Measurements from ENCODE around the gene DYNC1I1. TPM values are rescaled to one million over a fixed set of nuclear protein-coding genes. Genes with fewer than 3 reads are reported as not detected.

The DYNC1I1 gene
- total and polyA plus RNA-seq, 2 donors (not counting 1 experiment from before 2014, with no cell fraction given): 0.17 to 0.30 TPM

DNA sequence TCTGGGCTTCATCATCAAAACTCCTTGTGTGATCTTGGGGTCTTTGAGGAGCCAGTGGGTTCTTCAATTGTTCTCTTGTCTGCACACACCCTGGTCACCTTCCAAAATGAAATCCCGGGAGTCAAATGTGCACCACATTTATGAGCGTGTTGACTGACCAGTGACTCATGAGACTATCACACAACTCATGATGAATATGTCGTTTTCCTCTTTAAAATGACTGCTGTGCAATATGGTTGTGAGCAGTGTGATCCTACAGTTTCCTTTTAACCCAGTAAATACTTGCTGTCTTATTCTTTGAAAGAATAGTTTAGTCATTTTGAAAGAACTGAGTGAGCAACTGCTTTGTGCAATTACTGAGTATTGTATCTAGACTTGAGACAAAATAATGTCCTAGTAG is 149.2 kb downstream of the DYNC1I1 start:
- H3K4me2 ChIP-seq (ENCODE audit: extremely low read depth, insufficient read depth, low read length): no peak overlapping the region
- no peaks in the 10 kb centered on the region for H3K27me3 ChIP-seq (ENCODE audit: control insufficient read depth, insufficient read depth, low read length)
- H3K9me3 ChIP-seq (ENCODE audit: control insufficient read depth, insufficient read depth, low read depth, low read length): no peaks in the 10 kb centered on the region
- no peak overlapping the region for H3K4me3 ChIP-seq (replicated peaks in 1 of 4; ENCODE audit: control extremely low read depth in 1 of 4, insufficient read depth in 1 of 4, low read depth in 3 of 4, low read length in 4 of 4)
- no peaks in the 10 kb centered on the region for H3K4me1 ChIP-seq (ENCODE audit: control insufficient read depth, extremely low read depth, insufficient read depth, low read length)
- no peak overlapping the region for H3K9ac ChIP-seq (ENCODE audit: insufficient read depth, low read length)
- no peak overlapping the region for H3K27ac ChIP-seq (ENCODE audit: insufficient read depth, low read length)
- no peaks in the 10 kb centered on the region for H3K79me2 ChIP-seq (ENCODE audit: control insufficient read depth, insufficient read depth, low read length)
- no peaks in the 10 kb centered on the region for H3K36me3 ChIP-seq (ENCODE audit: control insufficient read depth, insufficient read depth, low read length)
- no peaks in the 10 kb centered on the region for H4K20me1 ChIP-seq (ENCODE audit: control insufficient read depth, extremely low read depth, insufficient read depth, low read length)
- H2AFZ ChIP-seq (ENCODE audit: low read length): no peak overlapping the region
- TF ChIP-seq, protein P1, sequence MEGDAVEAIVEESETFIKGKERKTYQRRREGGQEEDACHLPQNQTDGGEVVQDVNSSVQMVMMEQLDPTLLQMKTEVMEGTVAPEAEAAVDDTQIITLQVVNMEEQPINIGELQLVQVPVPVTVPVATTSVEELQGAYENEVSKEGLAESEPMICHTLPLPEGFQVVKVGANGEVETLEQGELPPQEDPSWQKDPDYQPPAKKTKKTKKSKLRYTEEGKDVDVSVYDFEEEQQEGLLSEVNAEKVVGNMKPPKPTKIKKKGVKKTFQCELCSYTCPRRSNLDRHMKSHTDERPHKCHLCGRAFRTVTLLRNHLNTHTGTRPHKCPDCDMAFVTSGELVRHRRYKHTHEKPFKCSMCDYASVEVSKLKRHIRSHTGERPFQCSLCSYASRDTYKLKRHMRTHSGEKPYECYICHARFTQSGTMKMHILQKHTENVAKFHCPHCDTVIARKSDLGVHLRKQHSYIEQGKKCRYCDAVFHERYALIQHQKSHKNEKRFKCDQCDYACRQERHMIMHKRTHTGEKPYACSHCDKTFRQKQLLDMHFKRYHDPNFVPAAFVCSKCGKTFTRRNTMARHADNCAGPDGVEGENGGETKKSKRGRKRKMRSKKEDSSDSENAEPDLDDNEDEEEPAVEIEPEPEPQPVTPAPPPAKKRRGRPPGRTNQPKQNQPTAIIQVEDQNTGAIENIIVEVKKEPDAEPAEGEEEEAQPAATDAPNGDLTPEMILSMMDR (conservative IDR thresholded peaks at IDR 0.05 in 1 of 2, IDR thresholded peaks at IDR 0.05 in 1 of 2; ENCODE audit: low read depth in 1 of 2, low read length in 2 of 2): no peak
- TF ChIP-seq EZH2 (IDR thresholded peaks at IDR 0.05; ENCODE audit: low read length, missing control alignments): no peak
- DNase-seq (ENCODE audit: low read depth in 2 of 2): peak in 1 of 2 donors; percentile 9

- no peaks in the 10 kb centered on the region for H3K27me3 ChIP-seq (ENCODE audit: control insufficient read depth, insufficient read depth, low read length)
- no peak overlapping the region for H3K4me3 ChIP-seq (replicated peaks in 1 of 4; ENCODE audit: control extremely low read depth in 1 of 4, insufficient read depth in 1 of 4, low read depth in 3 of 4, low read length in 4 of 4)
- H2AFZ ChIP-seq (ENCODE audit: low read length): no peak overlapping the region
- no peaks in the 10 kb centered on the region for H3K4me1 ChIP-seq (ENCODE audit: control insufficient read depth, extremely low read depth, insufficient read depth, low read length)
- H3K4me2 ChIP-seq (ENCODE audit: extremely low read depth, insufficient read depth, low read length): no peak overlapping the region
- no peaks in the 10 kb centered on the region for H3K36me3 ChIP-seq (ENCODE audit: control insufficient read depth, insufficient read depth, low read length)
- H3K27ac ChIP-seq (ENCODE audit: insufficient read depth, low read length): no peak overlapping the region
- TF ChIP-seq, protein P1 (conservative IDR thresholded peaks at IDR 0.05 in 1 of 2, IDR thresholded peaks at IDR 0.05 in 1 of 2; ENCODE audit: low read depth in 1 of 2, low read length in 2 of 2): no peak
- TF ChIP-seq EZH2 (IDR thresholded peaks at IDR 0.05; ENCODE audit: low read length, missing control alignments): no peak
- no peaks in the 10 kb centered on the region for H4K20me1 ChIP-seq (ENCODE audit: control insufficient read depth, extremely low read depth, insufficient read depth, low read length)
- DNase-seq (ENCODE audit: low read depth in 2 of 2): no peak
- no peaks in the 10 kb centered on the region for H3K9me3 ChIP-seq (ENCODE audit: control insufficient read depth, insufficient read depth, low read depth, low read length)
- no peaks in the 10 kb centered on the region for H3K79me2 ChIP-seq (ENCODE audit: control insufficient read depth, insufficient read depth, low read length)
- no peak overlapping the region for H3K9ac ChIP-seq (ENCODE audit: insufficient read depth, low read length)
Observed at GRCh38 chr7:95922191-95922590, 149.8 kb downstream of the DYNC1I1 start.

- no peaks in the 10 kb centered on the region for H3K9me3 ChIP-seq (ENCODE audit: control insufficient read depth, insufficient read depth, low read depth, low read length)
Observed at GRCh38 chr7:95925236-95925635, 152.9 kb downstream of the DYNC1I1 start.

More at GRCh38 chr7:95925236-95925635, 152.9 kb downstream of the DYNC1I1 start:
- no peak overlapping the region for H3K9ac ChIP-seq (ENCODE audit: insufficient read depth, low read length)
- no peaks in the 10 kb centered on the region for H3K27me3 ChIP-seq (ENCODE audit: control insufficient read depth, insufficient read depth, low read length)
- DNase-seq (ENCODE audit: low read depth in 2 of 2): no peak
- TF ChIP-seq, protein P1 (conservative IDR thresholded peaks at IDR 0.05 in 1 of 2, IDR thresholded peaks at IDR 0.05 in 1 of 2; ENCODE audit: low read depth in 1 of 2, low read length in 2 of 2): no peak
- TF ChIP-seq EZH2 (IDR thresholded peaks at IDR 0.05; ENCODE audit: low read length, missing control alignments): no peak
- H3K4me2 ChIP-seq (ENCODE audit: extremely low read depth, insufficient read depth, low read length): no peak overlapping the region
- H4K20me1 ChIP-seq (ENCODE audit: control insufficient read depth, extremely low read depth, insufficient read depth, low read length): no peaks in the 10 kb centered on the region
- no peak overlapping the region for H2AFZ ChIP-seq (ENCODE audit: low read length)
- H3K27ac ChIP-seq (ENCODE audit: insufficient read depth, low read length): no peak overlapping the region
- H3K4me1 ChIP-seq (ENCODE audit: control insufficient read depth, extremely low read depth, insufficient read depth, low read length): no peaks in the 10 kb centered on the region
- H3K36me3 ChIP-seq (ENCODE audit: control insufficient read depth, insufficient read depth, low read length): no peaks in the 10 kb centered on the region
- no peaks in the 10 kb centered on the region for H3K79me2 ChIP-seq (ENCODE audit: control insufficient read depth, insufficient read depth, low read length)
- no peak overlapping the region for H3K4me3 ChIP-seq (replicated peaks in 1 of 4; ENCODE audit: control extremely low read depth in 1 of 4, insufficient read depth in 1 of 4, low read depth in 3 of 4, low read length in 4 of 4)

All from fibroblast of lung (primary cell).